ENCODE measurements around the gene RRP1.

The RRP1 gene

DNA sequence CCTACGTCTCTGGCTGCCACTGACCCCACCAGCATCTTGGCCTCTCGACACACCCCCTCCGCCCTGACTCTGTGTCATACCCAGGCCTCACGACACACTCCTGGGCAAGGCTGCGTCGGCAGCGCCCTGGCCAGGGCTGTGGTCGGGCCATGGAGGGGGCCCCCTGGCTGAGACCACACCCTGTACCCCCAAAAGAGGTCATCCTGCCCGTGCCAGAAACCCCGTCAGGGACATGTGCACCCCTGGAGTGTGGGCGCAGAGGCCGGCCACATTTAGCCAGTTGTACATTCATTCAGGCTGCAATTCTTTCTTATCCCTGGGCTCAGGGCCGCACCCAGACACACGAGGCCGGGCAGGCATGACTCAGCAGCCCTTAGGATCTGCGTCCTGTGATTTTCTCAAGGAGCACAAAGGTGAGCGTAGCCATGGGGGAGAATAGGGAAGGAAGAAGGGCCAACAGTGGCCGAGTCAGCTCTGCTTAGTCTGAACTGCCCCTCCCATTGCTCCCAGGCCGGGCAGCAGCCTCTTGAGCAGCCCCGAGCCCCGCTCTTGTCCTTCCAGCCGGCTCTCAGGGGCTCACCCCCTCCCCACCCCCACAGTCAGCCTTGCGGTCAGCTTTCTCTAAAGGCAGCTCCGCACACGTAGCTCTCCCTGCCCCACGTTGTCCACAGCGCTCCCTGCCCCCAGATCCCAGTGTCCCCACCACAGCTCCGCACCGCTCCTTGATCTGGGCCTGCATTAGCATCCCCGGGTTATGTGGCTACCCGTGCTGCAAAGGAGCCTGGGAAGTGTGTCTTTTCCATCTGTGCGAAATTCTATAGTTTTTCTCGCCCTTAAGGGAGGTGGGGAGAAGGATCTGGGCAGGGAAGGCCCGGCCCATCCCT lies 21.2 kb upstream of the RRP1 start:
- peaks cover 9% of the 10 kb centered on the region for H3K36me3 Mint-ChIP-seq (ENCODE audit: low read depth)
- H3K4me3 Mint-ChIP-seq = no peak overlapping the region
- no peaks in the 10 kb centered on the region for H3K9me3 Mint-ChIP-seq
- TF ChIP-seq, protein P1, sequence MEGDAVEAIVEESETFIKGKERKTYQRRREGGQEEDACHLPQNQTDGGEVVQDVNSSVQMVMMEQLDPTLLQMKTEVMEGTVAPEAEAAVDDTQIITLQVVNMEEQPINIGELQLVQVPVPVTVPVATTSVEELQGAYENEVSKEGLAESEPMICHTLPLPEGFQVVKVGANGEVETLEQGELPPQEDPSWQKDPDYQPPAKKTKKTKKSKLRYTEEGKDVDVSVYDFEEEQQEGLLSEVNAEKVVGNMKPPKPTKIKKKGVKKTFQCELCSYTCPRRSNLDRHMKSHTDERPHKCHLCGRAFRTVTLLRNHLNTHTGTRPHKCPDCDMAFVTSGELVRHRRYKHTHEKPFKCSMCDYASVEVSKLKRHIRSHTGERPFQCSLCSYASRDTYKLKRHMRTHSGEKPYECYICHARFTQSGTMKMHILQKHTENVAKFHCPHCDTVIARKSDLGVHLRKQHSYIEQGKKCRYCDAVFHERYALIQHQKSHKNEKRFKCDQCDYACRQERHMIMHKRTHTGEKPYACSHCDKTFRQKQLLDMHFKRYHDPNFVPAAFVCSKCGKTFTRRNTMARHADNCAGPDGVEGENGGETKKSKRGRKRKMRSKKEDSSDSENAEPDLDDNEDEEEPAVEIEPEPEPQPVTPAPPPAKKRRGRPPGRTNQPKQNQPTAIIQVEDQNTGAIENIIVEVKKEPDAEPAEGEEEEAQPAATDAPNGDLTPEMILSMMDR (IDR thresholded peaks at IDR 0.05; ENCODE audit: unreplicated experiment in 3 of 3) = no peak
- H3K27ac Mint-ChIP-seq = peak overlapping the region; percentile 4 to 64 (median 56)
- peaks cover 12% of the 10 kb centered on the region for H3K4me1 Mint-ChIP-seq
- no peaks in the 10 kb centered on the region for H3K27me3 Mint-ChIP-seq (ENCODE audit: low read depth)

DNA sequence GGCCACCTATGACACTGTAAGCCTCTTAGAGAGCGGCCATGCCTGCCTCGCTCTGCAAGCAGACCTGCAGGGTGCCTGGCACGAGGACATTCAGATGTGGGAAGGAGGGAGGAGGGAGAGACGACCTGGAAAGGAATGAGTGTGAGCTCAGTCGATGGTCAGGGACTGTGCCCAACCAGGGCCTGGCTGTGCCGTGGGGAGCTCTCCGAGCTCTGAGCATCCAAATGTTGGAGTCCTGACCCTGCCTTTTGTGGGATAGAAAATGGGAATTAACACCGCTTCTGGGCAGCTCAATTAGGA lies 20.6 kb upstream of the RRP1 start:
- Mint-ChIP-seq H3K4me3 (no peak overlapping the region), H3K27me3 (ENCODE audit: low read depth) (no peaks in the 10 kb centered on the region), H3K9me3 (no peaks in the 10 kb centered on the region), H3K27ac (peak overlapping the region; percentile 1 to 64 (median 4)), H3K36me3 (ENCODE audit: low read depth) (peaks cover 13% of the 10 kb centered on the region), H3K4me1 (peaks cover 13% of the 10 kb centered on the region)
- TF ChIP-seq, protein P1 (IDR thresholded peaks at IDR 0.05; ENCODE audit: unreplicated experiment in 3 of 3) = no peak

DNA sequence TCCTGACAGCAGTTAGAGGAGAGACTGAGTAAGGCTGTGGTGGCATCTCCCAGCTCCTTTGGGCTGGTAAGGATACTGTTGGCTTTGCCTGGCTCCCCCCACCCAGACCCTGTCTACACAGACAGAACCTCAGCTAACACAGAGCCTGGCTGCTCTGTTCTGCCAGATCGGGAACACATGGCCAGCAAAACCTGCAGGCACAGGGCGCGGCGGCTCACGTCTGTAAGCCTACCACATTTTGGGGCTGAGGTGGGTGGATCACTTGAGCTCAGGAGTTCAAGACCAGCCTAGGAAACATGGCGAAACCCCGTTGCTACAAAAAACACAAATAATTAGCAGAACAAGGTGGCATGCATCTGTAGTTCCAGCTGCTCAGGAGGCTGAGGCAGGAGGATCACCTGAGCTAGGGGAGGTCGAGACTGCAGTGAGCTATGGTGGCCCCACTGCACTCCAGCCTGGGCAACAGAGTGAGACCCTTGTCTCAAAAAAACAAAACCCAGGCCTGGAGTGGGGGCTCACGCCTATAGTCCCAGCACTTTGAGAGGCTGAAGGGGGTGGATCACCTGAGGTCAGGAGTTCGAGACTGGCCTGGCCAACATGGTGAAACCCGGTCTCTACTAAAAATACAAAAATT lies 19.9 kb upstream of the RRP1 start:
- no peaks in the 10 kb centered on the region for H3K9me3 Mint-ChIP-seq
- TF ChIP-seq, protein P1 (IDR thresholded peaks at IDR 0.05; ENCODE audit: unreplicated experiment in 3 of 3) = no peak
- no peaks in the 10 kb centered on the region for H3K27me3 Mint-ChIP-seq (ENCODE audit: low read depth)
- H3K4me1 Mint-ChIP-seq = peaks cover 18% of the 10 kb centered on the region
- no peak overlapping the region for H3K4me3 Mint-ChIP-seq
- H3K36me3 Mint-ChIP-seq (ENCODE audit: low read depth) = peaks cover 18% of the 10 kb centered on the region
- peak overlapping the region in 1 of 3 experiments; percentile 4 for H3K27ac Mint-ChIP-seq

DNA sequence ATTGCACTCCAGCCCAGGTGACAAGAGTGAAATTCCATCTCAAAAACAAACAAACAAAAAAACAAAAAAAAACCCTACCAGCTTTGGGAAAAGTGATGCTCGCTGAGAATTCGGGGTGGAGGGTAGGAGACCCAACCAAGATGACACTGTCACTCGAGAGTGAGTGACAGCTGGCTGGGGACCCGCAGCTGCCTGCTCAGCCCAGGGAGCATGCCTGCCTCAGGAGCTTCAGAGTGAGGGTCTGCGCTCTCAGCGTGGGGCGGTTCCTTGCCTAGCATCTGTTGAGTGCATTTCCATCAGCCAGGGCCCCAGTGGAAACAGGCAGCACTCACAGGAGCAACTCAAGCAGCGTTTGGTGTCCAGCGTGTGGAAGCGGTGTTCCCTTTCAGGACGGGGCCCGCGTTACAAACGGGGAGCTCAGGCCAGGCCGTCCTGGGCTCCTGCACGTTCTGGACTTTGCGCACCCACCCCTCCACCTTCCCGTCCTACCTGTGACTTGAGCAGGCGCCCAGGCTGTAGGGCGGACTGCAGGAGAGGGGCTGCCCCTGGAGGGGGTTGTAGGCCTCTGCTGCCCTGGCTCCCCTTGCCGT lies 19.2 kb upstream of the RRP1 start:
- Mint-ChIP-seq H3K4me1 (peaks cover 18% of the 10 kb centered on the region), H3K9me3 (no peaks in the 10 kb centered on the region)

DNA sequence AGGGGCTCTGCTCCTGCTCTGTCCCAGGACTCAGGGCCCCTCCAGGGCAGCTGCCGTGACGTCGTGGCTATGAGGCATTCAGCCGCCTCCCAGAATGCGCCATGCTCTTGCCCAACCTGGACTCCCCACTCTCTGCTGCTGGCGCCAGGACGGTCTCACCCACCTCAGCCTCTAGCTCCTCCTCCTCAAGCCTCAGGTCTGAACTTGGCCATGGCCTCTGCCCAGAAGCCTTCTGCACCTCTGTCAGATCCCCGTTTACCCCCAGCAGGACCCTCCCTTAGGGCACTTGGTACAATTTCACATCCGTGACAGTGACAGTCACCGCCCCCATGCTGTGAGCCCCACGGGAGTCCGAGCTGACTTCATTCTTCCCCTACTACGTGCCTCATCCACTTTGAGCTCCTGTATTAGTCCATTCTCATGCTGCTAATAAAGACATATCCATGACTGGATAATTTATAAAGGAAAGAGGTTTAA lies 18.1 kb upstream of the RRP1 start:
- Mint-ChIP-seq H3K4me1 (peaks cover 23% of the 10 kb centered on the region), H3K9me3 (no peaks in the 10 kb centered on the region), H3K27me3 (ENCODE audit: low read depth) (no peaks in the 10 kb centered on the region), H3K4me3 (peak overlapping the region in 2 of 3 experiments; percentile 14 to 42), H3K36me3 (ENCODE audit: low read depth) (peaks cover 22% of the 10 kb centered on the region), H3K27ac (no peak overlapping the region)
- TF ChIP-seq, protein P1 (IDR thresholded peaks at IDR 0.05; ENCODE audit: unreplicated experiment in 3 of 3) = no peak

More for the DNA sequence above, 19.2 kb upstream of the RRP1 start:
- Mint-ChIP-seq H3K4me3 (no peak overlapping the region), H3K36me3 (ENCODE audit: low read depth) (peaks cover 22% of the 10 kb centered on the region), H3K27me3 (ENCODE audit: low read depth) (no peaks in the 10 kb centered on the region), H3K27ac (no peak overlapping the region)
- TF ChIP-seq, protein P1 (IDR thresholded peaks at IDR 0.05; ENCODE audit: unreplicated experiment in 3 of 3) = no peak
